Liver (tissue), 9 donors: ENCODE measurements around the gene TXLNG. TPM values are rescaled to one million over a fixed set of nuclear protein-coding genes. Genes with fewer than 3 reads are reported as not detected.

Experiments
- DNase-seq: peaks from one replicate; pipeline ENCODE4 v3.0.0-alpha.2; 2017; ENCODE audit warnings: low spot score
- H3K27ac ChIP-seq, 2 donors: one replicate each; pipeline ENCODE4 v1.7.0; 2013; ENCODE audit warnings: inconsistent platforms in 2 of 2, low read length in 2 of 2, control low read depth in 1 of 2, low read depth in 1 of 2, mild to moderate bottlenecking in 1 of 2
- H3K27me3 ChIP-seq, 4 donors: one replicate each; pipeline versions ENCODE4 v1.6.1 to v1.7.0; 2013; ENCODE audit warnings: low read length in 3 of 4, inconsistent platforms in 1 of 4, mild to moderate bottlenecking in 1 of 4, moderate library complexity in 1 of 4; ENCODE audit not compliant: control insufficient read depth in 4 of 4, insufficient read depth in 4 of 4
- H3K36me3 ChIP-seq, 4 donors: one replicate each; pipeline versions ENCODE4 v1.6.1 to v1.7.0; 2013; ENCODE audit warnings: low read length in 3 of 4, mild to moderate bottlenecking in 3 of 4, low read depth in 1 of 4, moderate library complexity in 1 of 4; ENCODE audit not compliant: control insufficient read depth in 4 of 4, insufficient read depth in 3 of 4
- H3K4me1 ChIP-seq, 4 donors: one replicate each; pipeline versions ENCODE4 v1.6.1 to v1.7.0; 2013; ENCODE audit warnings: low read length in 3 of 4, mild to moderate bottlenecking in 3 of 4, moderate library complexity in 1 of 4; ENCODE audit not compliant: control insufficient read depth in 4 of 4, insufficient read depth in 4 of 4
- H3K4me3 ChIP-seq, 3 donors: one replicate each; pipeline versions ENCODE4 v1.6.1 to v1.7.0; 2013; ENCODE audit warnings: low read length in 3 of 3, control low read depth in 1 of 3, low read depth in 1 of 3, mild to moderate bottlenecking in 1 of 3
- H3K9ac ChIP-seq, 2 donors: one replicate each; pipeline ENCODE4 v1.7.0; 2013; ENCODE audit warnings: low read length in 2 of 2, mild to moderate bottlenecking in 2 of 2, moderate library complexity in 2 of 2, control low read depth in 1 of 2, low read depth in 1 of 2
- H3K9me3 ChIP-seq, 4 donors: one replicate each; pipeline versions ENCODE4 v1.6.1 to v1.7.0; 2013; ENCODE audit warnings: low read length in 3 of 4; ENCODE audit not compliant: control insufficient read depth in 4 of 4
- HNF4A ChIP-seq, 2 donors: conservative IDR thresholded peaks; 2 replicates each; pipeline ENCODE4 v1.6.1; 2016; ENCODE audit warnings: antibody characterized with exemption in 2 of 2, mild to moderate bottlenecking in 2 of 2
- HNF4G ChIP-seq: IDR thresholded peaks from 2 replicates; pipeline ENCODE4 v1.6.1; 2016; ENCODE audit warnings: antibody characterized with exemption
- JUND ChIP-seq, 2 donors: IDR thresholded peaks; 2 replicates each; pipeline ENCODE4 v1.6.1; 2016; ENCODE audit warnings: antibody characterized with exemption in 2 of 2
- NR2F2 ChIP-seq: IDR thresholded peaks from 2 replicates; pipeline ENCODE4 v1.6.1; 2016; ENCODE audit warnings: antibody characterized with exemption
- RAD21 ChIP-seq, 2 donors: IDR thresholded peaks; 2 replicates each; pipeline ENCODE4 v1.6.1; 2016; ENCODE audit warnings: antibody characterized with exemption in 2 of 2, mild to moderate bottlenecking in 2 of 2
- RXRA ChIP-seq, 2 donors: IDR thresholded peaks; 2 replicates each; pipeline ENCODE4 v1.6.1; 2017 to 2018; ENCODE audit warnings: antibody characterized with exemption in 2 of 2, mild to moderate bottlenecking in 1 of 2
- SP1 ChIP-seq: IDR thresholded peaks from 2 replicates; pipeline ENCODE4 v1.6.1; 2018; ENCODE audit warnings: antibody characterized with exemption, mild to moderate bottlenecking
- TAF1 ChIP-seq: conservative IDR thresholded peaks from 2 replicates; pipeline ENCODE4 v1.6.1; 2016; ENCODE audit warnings: antibody characterized with exemption, mild to moderate bottlenecking
- YY1 ChIP-seq: IDR thresholded peaks from 2 replicates; pipeline ENCODE4 v1.6.1; 2016; ENCODE audit warnings: antibody characterized with exemption, mild to moderate bottlenecking
- WGBS: extraction: QIAGEN DNeasy Blood & Tissue Kit; methylation state at CpG from one replicate; pipeline ENCODE4 v1.1.7; 2013; 5-methylcytosine and 5-hydroxymethylcytosine counted together
- polyA plus RNA-seq, 2 donors: library from polyadenylated mRNA; stranded (reverse) in 1 of 2; unstranded in 1 of 2; fragments of 200-250 nt in 1 of 2; fragments of >200 nt in 1 of 2; fragmentation: Nextera tagmentation in 1 of 2; extraction: Ambion mirVana in 1 of 2; gene quantifications; one replicate each; pipeline versions ENCODE4 v1.2.1 to v1.2.3, GENCODE V29; 2013 to 2015
- total RNA-seq, 2 donors: library from RNA; depleted of rRNA; stranded (reverse); fragments of >200 nt; gene quantifications; one replicate each; pipeline ENCODE4 v1.2.3, GENCODE V29; 2014
- TF ChIP-seq, protein P1 (sequence below): IDR thresholded peaks from 2 replicates; pipeline ENCODE4 v1.6.1; 2016; ENCODE audit warnings: antibody characterized with exemption, mild to moderate bottlenecking
- donor health status: healthy.
- donor health status: healthy.
- donor health status: healthy.
- donor health status: healthy.
- donor health status: healthy.

The TXLNG gene
- total and polyA plus RNA-seq, 4 donors: 3.7 to 7.4 (median 5.1) TPM

DNA sequence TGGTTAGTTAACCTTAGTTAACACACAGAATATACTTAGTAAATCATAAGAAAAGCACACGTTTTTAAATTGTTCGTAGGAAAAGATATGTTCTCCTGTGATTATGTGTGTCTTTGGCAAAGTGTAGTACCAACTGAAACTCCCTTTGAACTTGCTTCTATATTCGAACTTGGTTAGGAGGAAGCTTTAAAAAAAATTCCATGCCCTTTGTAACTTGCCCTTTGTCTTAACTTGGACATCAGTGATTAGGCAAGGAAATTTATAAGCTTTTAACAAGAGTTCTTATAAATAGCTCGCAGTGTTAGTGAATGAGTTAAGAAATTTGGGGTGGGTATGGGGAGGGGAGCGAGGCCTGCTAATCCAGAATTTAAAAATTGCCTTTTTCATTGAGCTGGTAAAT, 33.4 kb downstream of the TXLNG start:
- peaks cover 0 to 20% (median 7%) of the 10 kb centered on the region in 4 donors for H3K36me3 ChIP-seq
- peaks cover 0 to 4% (median 0%) of the 10 kb centered on the region in 4 donors for H3K4me1 ChIP-seq
- no peak overlapping the region for H3K27ac ChIP-seq
- no peaks in the 10 kb centered on the region for H3K9me3 ChIP-seq
- no peak for TF ChIP-seq JUND (IDR thresholded peaks at IDR 0.05)
- no peak for TF ChIP-seq TAF1
- TF ChIP-seq, protein P1, sequence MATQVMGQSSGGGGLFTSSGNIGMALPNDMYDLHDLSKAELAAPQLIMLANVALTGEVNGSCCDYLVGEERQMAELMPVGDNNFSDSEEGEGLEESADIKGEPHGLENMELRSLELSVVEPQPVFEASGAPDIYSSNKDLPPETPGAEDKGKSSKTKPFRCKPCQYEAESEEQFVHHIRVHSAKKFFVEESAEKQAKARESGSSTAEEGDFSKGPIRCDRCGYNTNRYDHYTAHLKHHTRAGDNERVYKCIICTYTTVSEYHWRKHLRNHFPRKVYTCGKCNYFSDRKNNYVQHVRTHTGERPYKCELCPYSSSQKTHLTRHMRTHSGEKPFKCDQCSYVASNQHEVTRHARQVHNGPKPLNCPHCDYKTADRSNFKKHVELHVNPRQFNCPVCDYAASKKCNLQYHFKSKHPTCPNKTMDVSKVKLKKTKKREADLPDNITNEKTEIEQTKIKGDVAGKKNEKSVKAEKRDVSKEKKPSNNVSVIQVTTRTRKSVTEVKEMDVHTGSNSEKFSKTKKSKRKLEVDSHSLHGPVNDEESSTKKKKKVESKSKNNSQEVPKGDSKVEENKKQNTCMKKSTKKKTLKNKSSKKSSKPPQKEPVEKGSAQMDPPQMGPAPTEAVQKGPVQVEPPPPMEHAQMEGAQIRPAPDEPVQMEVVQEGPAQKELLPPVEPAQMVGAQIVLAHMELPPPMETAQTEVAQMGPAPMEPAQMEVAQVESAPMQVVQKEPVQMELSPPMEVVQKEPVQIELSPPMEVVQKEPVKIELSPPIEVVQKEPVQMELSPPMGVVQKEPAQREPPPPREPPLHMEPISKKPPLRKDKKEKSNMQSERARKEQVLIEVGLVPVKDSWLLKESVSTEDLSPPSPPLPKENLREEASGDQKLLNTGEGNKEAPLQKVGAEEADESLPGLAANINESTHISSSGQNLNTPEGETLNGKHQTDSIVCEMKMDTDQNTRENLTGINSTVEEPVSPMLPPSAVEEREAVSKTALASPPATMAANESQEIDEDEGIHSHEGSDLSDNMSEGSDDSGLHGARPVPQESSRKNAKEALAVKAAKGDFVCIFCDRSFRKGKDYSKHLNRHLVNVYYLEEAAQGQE: no peak
- no peak overlapping the region for H3K4me3 ChIP-seq
- H3K9ac ChIP-seq: no peak overlapping the region
- DNase-seq: no peak
- 55% methylated on average over 5 of the region's 5 CpGs for WGBS
- H3K27me3 ChIP-seq: no peaks in the 10 kb centered on the region

DNA sequence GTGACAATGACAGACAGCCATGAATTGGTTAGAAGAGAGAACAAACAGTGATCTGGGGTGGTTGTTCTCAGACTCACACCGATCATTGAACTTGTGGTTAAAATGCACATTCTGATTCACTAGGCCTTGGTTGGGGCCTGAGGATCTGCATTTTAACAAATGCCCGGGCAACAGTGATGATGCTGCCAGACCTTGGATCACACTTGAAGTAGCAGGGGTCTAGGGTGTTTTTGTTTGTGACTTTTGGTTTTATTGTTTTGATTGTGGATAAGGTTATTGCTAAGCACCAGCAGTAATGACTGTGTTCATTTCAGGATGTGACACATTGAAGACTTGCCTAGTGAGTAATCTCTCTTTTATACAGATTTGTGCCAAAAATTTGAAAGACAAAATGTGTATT, 36.5 kb downstream of the TXLNG start:
- no peak overlapping the region for H3K27ac ChIP-seq
- H3K27me3 ChIP-seq: no peaks in the 10 kb centered on the region
- no peak overlapping the region for H3K4me3 ChIP-seq
- DNase-seq: no peak
- WGBS: 82% methylated on average over 2 of the region's 2 CpGs
- H3K4me1 ChIP-seq: peaks cover 0 to 7% (median 0%) of the 10 kb centered on the region in 4 donors
- no peak overlapping the region for H3K9ac ChIP-seq
- peaks cover 0 to 20% (median 7%) of the 10 kb centered on the region in 4 donors for H3K36me3 ChIP-seq
- TF ChIP-seq TAF1 (no peak), HNF4G (no peak), NR2F2 (no peak), JUND (IDR thresholded peaks at IDR 0.05) (no peak), YY1 (no peak), HNF4A (conservative IDR thresholded peaks at IDR 0.05) (no peak), RAD21 (IDR thresholded peaks at IDR 0.05) (no peak), SP1 (no peak)
- H3K9me3 ChIP-seq: no peaks in the 10 kb centered on the region

- WGBS: 67% methylated on average over 8 of the region's 8 CpGs
- Histone ChIP-seq H3K36me3 (peaks cover 0 to 23% (median 7%) of the 10 kb centered on the region in 4 donors), H3K9ac (no peak overlapping the region), H3K27ac (no peak overlapping the region), H3K4me1 (peaks cover 0 to 12% (median 1%) of the 10 kb centered on the region in 4 donors), H3K4me3 (no peak overlapping the region), H3K9me3 (no peaks in the 10 kb centered on the region), H3K27me3 (no peaks in the 10 kb centered on the region)
- DNase-seq: no peak
- TF ChIP-seq RXRA (IDR thresholded peaks at IDR 0.05): peak in 1 of 2 donors; percentile 8
- TF ChIP-seq TAF1: no peak
Observed at GRCh38 chrX:16825264-16826035, 39.2 kb downstream of the TXLNG start.
